Transverse colon (tissue), 4 donors: ENCODE data around the gene CS. TPM values are rescaled to one million over a fixed set of nuclear protein-coding genes. Genes with fewer than 3 reads are reported as not detected.
"Not testable (repeated sequence)": the region's sequence is repeated elsewhere in the genome, so short reads cannot be mapped to it uniquely, and the experiment has no call there.

Experiments used
- DNase-seq: peaks from one replicate; pipeline ENCODE4 v3.0.0-alpha.2; 2019
- H3K27ac ChIP-seq, 4 donors: fragments of 200-600 bp; sonication (generic); 2 replicates each; pipeline ENCODE4 v1.5.1; 2016 to 2018; ENCODE audit warnings: inconsistent platforms in 4 of 4
- H3K27me3 ChIP-seq: fragments of 200-600 bp; sonication (generic); 2 replicates; pipeline ENCODE4 v1.5.1; 2017; ENCODE audit warnings: inconsistent platforms
- H3K36me3 ChIP-seq, 4 donors: fragments of 200-600 bp; sonication (generic); 2 replicates each; pipeline ENCODE4 v1.5.1; 2017 to 2019; ENCODE audit warnings: inconsistent platforms in 4 of 4
- H3K4me1 ChIP-seq, 4 donors: fragments of 200-600 bp; sonication (generic); 2 replicates each; pipeline ENCODE4 v1.5.1; 2017 to 2020; ENCODE audit warnings: inconsistent platforms in 4 of 4
- H3K4me3 ChIP-seq, 4 donors: fragments of 200-600 bp; sonication (generic); 1 replicate in 1 of 4; 2 replicates in 3 of 4; pipeline versions ENCODE4 v1.5.1 to v1.6.1; 2017 to 2019; ENCODE audit warnings: inconsistent platforms in 4 of 4
- H3K9me3 ChIP-seq, 2 donors: fragments of 200-600 bp; sonication (generic); 2 replicates each; pipeline ENCODE4 v1.5.1; 2017 to 2019; ENCODE audit warnings: inconsistent platforms in 2 of 2
- EP300 ChIP-seq: sonication (generic); formaldehyde crosslinking; IDR thresholded peaks from one replicate; pipeline ENCODE4 v1.6.1; 2017; ENCODE audit warnings: antibody characterized with exemption, low read depth
- POLR2A ChIP-seq: fragments of 450-650 bp; IDR thresholded peaks from one replicate; pipeline ENCODE4 v1.6.1; 2016; ENCODE audit warnings: antibody characterized with exemption, mild to moderate bottlenecking, moderate library complexity
- POLR2AphosphoS5 ChIP-seq, 3 donors: sonication (generic); formaldehyde crosslinking; IDR thresholded peaks; one replicate each; pipeline ENCODE4 v1.6.1; 2016; ENCODE audit warnings: antibody characterized with exemption in 3 of 3
- WGBS, 2 donors: methylation state at CpG; one replicate each; pipeline ENCODE4 v1.1.5; 2018; ENCODE audit warnings: low coverage in 1 of 2; 5-methylcytosine and 5-hydroxymethylcytosine counted together
- in situ Hi-C, 4 donors: fragments of 200-750 bp; cut with MboI; loops; one replicate each; pipeline versions ENCODE4 v1.15.0 to v1.15.1; 2017; ENCODE audit warnings: low sequenced_read_pairs in 3 of 4, low pct_ligation_motif_present in 1 of 4, low pct_unique_long_range_greater_than_20kb in 1 of 4
- intact Hi-C: fragments of 100-400 bp; cut with DNase I; formaldehyde crosslinking; loops from one replicate; pipeline ENCODE4 v1.15.1; 2023; ENCODE audit warnings: low total_unique reads
- total RNA-seq, 4 donors: library from RNA; depleted of rRNA; stranded (reverse); fragments of >200 nt; gene quantifications; one replicate each; pipeline ENCODE4 v1.1.0, GENCODE V29; 2016
- TF ChIP-seq, protein P1 (sequence below), 5 experiments: fragments of 200-600 bp in 3 of 5; fragments of 450-650 bp in 2 of 5; sonication (generic) in 3 of 5; IDR thresholded peaks; 1 replicate in 2 of 5; 2 replicates in 3 of 5; pipeline ENCODE4 v1.5.1; 2016 to 2017; ENCODE audit warnings: antibody characterized with exemption in 5 of 5, inconsistent platforms in 3 of 5, mild to moderate bottlenecking in 2 of 5, moderate library complexity in 1 of 5

CS gene
- total RNA-seq, 4 donors from 2014 or later = 92.4 to 297 (median 213) TPM

GRCh38 chr12:56336361-56337167 lies 36.4 kb upstream of the CS start:
- DNase-seq = peak; percentile 17

DNA sequence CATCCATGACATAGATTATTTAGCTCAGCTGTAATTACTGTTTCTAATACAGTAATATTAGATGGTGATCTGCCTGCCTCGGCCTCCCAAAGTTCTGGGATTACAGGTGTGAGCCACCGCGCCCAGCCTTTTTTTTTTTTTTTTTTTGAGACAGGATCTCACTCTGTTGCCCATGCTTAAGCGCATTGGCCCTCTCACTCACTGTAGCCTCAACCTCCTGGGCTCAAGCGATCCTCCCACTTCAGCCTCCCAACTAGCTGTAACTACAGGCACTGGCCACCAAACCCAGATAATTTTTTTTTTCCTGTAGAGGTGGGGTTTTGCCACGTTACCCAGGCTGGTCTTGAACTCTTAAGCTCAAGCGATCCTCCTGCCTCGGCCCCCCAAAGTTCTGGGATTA lies 35.4 kb upstream of the CS start:
- intact Hi-C loops, H3K36me3 ChIP-seq, H3K9me3 ChIP-seq, H3K4me3 ChIP-seq, H3K27ac ChIP-seq, H3K27me3 ChIP-seq, DNase-seq: not testable (repeated sequence)
- peaks cover 0 to 11% (median 3%) of the 10 kb centered on the region in 4 donors for H3K4me1 ChIP-seq
- 96 to 100% methylated on average over 2 to 8 of the region's 8 CpGs for WGBS, 2 donors
- in situ Hi-C loops = loop anchor here in 1 of 4 donors (25.0 kb wide), 1 partner anchor 127 kb away; the partner anchor contains the start of genes MIP and SPRYD4

More at GRCh38 chr12:56336361-56337167, 36.4 kb upstream of the CS start:
- no peaks in the 10 kb centered on the region for H3K36me3 ChIP-seq
- H3K9me3 ChIP-seq = no peaks in the 10 kb centered on the region
- H3K4me3 ChIP-seq = no peak overlapping the region
- intact Hi-C loops (no loop called here), in situ Hi-C loops (loop anchor here in 1 of 4 donors (25.0 kb wide), 1 partner anchor 126 kb away; the partner anchor contains the start of genes MIP and SPRYD4)
- H3K4me1 ChIP-seq = peaks cover 0 to 11% (median 3%) of the 10 kb centered on the region in 4 donors
- 76 to 90% methylated on average over 7 to 9 of the region's 9 CpGs for WGBS, 2 donors
- no peak for TF ChIP-seq POLR2AphosphoS5 (IDR thresholded peaks at IDR 0.05)
- no peak for TF ChIP-seq POLR2A
- TF ChIP-seq, protein P1, sequence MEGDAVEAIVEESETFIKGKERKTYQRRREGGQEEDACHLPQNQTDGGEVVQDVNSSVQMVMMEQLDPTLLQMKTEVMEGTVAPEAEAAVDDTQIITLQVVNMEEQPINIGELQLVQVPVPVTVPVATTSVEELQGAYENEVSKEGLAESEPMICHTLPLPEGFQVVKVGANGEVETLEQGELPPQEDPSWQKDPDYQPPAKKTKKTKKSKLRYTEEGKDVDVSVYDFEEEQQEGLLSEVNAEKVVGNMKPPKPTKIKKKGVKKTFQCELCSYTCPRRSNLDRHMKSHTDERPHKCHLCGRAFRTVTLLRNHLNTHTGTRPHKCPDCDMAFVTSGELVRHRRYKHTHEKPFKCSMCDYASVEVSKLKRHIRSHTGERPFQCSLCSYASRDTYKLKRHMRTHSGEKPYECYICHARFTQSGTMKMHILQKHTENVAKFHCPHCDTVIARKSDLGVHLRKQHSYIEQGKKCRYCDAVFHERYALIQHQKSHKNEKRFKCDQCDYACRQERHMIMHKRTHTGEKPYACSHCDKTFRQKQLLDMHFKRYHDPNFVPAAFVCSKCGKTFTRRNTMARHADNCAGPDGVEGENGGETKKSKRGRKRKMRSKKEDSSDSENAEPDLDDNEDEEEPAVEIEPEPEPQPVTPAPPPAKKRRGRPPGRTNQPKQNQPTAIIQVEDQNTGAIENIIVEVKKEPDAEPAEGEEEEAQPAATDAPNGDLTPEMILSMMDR (IDR thresholded peaks at IDR 0.05) = no peak
- TF ChIP-seq EP300 = no peak
- no peak overlapping the region for H3K27ac ChIP-seq
- H3K27me3 ChIP-seq = no peaks in the 10 kb centered on the region

- intact Hi-C loops = no loop called here
- Histone ChIP-seq H3K4me3 (peak overlapping the region; percentile 26 to 73 (median 52)), H3K27me3 (no peaks in the 10 kb centered on the region), H3K9me3 (no peaks in the 10 kb centered on the region), H3K36me3 (no peaks in the 10 kb centered on the region), H3K27ac (peak overlapping the region; percentile 88 to 96 (median 94)), H3K4me1 (peaks cover 0 to 11% (median 3%) of the 10 kb centered on the region in 4 donors)
- 7 to 20% methylated on average over 1 to 6 of the region's 6 CpGs for WGBS, 2 donors
- DNase-seq = no peak
- no peak for TF ChIP-seq POLR2AphosphoS5 (IDR thresholded peaks at IDR 0.05)
- TF ChIP-seq, protein P1 (IDR thresholded peaks at IDR 0.05) = no peak
- in situ Hi-C loops = loop anchor here in 1 of 4 donors (25.0 kb wide), 1 partner anchor 128 kb away; the partner anchor contains the start of genes MIP and SPRYD4
Measured at GRCh38 chr12:56334490-56334793, 34.3 kb upstream of the CS start.

- WGBS, 2 donors = 1% methylated on average over 27 to 45 of the region's 45 CpGs
- peaks cover 0 to 11% (median 3%) of the 10 kb centered on the region in 4 donors for H3K4me1 ChIP-seq
- DNase-seq = peak; percentile 96
- TF ChIP-seq POLR2A = peak; percentile 64
- TF ChIP-seq, protein P1 (IDR thresholded peaks at IDR 0.05) = peak; percentile 53 to 75 (median 65)
- TF ChIP-seq POLR2AphosphoS5 (IDR thresholded peaks at IDR 0.05) = peak; percentile 78 to 85 (median 82)
- no peak for TF ChIP-seq EP300
- H3K27ac ChIP-seq = peak within 1 kb of the TSS; percentile 88 to 96 (median 94)
- peak within 1 kb of the TSS; percentile 45 to 73 (median 52) for H3K4me3 ChIP-seq
- H3K9me3 ChIP-seq = no peaks in the 10 kb centered on the region
- in situ Hi-C loops (loop anchor here in 1 of 4 donors (25.0 kb wide), 1 partner anchor 128 kb away; the partner anchor contains the start of genes MIP and SPRYD4), intact Hi-C loops (no loop called here)
- no peaks in the 10 kb centered on the region for H3K27me3 ChIP-seq
- no peaks in the 10 kb centered on the region for H3K36me3 ChIP-seq
Measured at GRCh38 chr12:56333679-56334489, 33.8 kb upstream of the CS start, which contains the start of gene PAN2. PAN2 (minus strand) TSS chr12:56334000; CDS start chr12:56333094, 906 bp downstream.
